Measurements from ENCODE around the gene GNAS. TPM values are rescaled to one million over a fixed set of nuclear protein-coding genes. Genes with fewer than 3 reads are reported as not detected.

Gene GNAS
- total and polyA plus RNA-seq, 10 donors: 722 to 854 (median 770) TPM

DNA sequence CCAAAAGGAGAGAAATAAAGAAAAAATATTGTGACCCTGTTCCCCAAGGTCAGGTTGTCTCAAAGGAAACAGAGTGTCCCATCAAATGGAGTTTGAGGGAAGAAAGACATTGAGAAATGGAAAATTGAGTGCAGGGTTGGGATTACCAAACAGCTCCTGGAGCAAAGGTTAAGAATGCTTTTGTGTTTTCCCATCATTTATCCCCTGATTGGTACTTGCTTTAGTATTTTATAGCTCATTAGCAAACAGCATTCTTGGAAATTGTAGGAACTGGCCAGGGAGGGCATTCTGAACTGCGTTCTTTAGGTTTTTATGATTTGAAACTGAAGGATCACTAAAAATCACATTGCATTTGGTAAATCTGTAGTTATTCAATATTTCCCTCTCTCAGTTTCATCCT lies 69.5 kb downstream of the GNAS start:
- WGBS, 5 donors: 83 to 93% (median 83%) methylated on average over 1 of the region's 1 CpG
- no peak for DNase-seq
- TF ChIP-seq CTCF (IDR thresholded peaks at IDR 0.05 in 8 of 11, conservative IDR thresholded peaks at IDR 0.05 in 3 of 11): no peak
- TF ChIP-seq POLR2AphosphoS5 (IDR thresholded peaks at IDR 0.05): no peak
- TF ChIP-seq POLR2A (IDR thresholded peaks at IDR 0.05): no peak
- no peaks in the 10 kb centered on the region for H3K36me3 ChIP-seq
- no peaks in the 10 kb centered on the region for H3K4me1 ChIP-seq
- H3K27ac ChIP-seq: no peak overlapping the region
- H3K27me3 ChIP-seq (replicated peaks in 1 of 7): no peaks in the 10 kb centered on the region
- intact Hi-C loops (cut with DNase I; ENCODE audit: low total_unique reads): no loop called here
- no peak overlapping the region for H3K4me3 ChIP-seq
- H3K9me3 ChIP-seq: no peaks in the 10 kb centered on the region

DNA sequence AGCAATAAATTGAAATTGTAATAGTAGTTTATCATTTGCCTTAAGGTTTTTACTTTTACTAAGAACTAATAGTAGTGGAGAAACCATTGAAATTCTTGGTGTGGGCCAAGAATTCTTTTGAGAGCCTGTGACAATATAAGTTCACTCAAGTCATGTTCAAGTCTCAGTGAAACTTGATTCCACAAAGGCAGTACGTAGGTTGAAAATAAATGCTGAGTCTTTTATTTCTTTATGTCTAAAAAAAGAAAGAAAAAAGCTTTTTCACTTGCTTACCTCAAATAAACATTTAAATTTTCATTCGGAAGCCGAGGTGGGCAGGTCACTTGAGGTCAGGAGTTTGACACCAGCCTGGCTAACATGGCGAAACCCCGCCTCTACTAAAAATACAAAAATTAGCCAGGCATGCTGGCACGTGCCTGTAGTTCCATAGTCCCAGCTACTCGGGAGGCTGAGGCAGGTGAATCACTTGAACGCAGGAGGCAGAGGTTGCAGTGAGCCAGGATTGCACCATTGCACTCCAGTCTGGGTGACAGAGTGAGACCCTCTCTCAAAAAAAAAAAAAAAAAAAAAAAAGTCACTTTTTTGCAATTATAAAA lies 70.7 kb downstream of the GNAS start:
- Histone ChIP-seq H3K36me3 (no peaks in the 10 kb centered on the region), H3K4me3 (no peak overlapping the region), H3K27me3 (replicated peaks in 1 of 7) (no peaks in the 10 kb centered on the region), H3K27ac (no peak overlapping the region), H3K9me3 (no peaks in the 10 kb centered on the region), H3K4me1 (no peaks in the 10 kb centered on the region)
- no peak for DNase-seq
- TF ChIP-seq POLR2A (IDR thresholded peaks at IDR 0.05): no peak
- no peak for TF ChIP-seq POLR2AphosphoS5 (IDR thresholded peaks at IDR 0.05)
- no peak for TF ChIP-seq CTCF (IDR thresholded peaks at IDR 0.05 in 8 of 11, conservative IDR thresholded peaks at IDR 0.05 in 3 of 11)
- 81 to 88% (median 88%) methylated on average over 8 of the region's 8 CpGs for WGBS, 5 donors
- intact Hi-C loops (cut with DNase I; ENCODE audit: low total_unique reads): no loop called here

GRCh38 chr20:58926802-58927489 lies 74.4 kb downstream of the GNAS start:
- Histone ChIP-seq H3K27me3 (replicated peaks in 1 of 7) (no peaks in the 10 kb centered on the region), H3K4me3 (no peak overlapping the region), H3K4me1 (no peaks in the 10 kb centered on the region), H3K36me3 (no peaks in the 10 kb centered on the region), H3K27ac (no peak overlapping the region), H3K9me3 (no peaks in the 10 kb centered on the region)
- intact Hi-C loops (cut with DNase I; ENCODE audit: low total_unique reads): no loop called here
- WGBS, 5 donors: 92 to 96% (median 92%) methylated on average over 10 of the region's 10 CpGs
- TF ChIP-seq CTCF (IDR thresholded peaks at IDR 0.05 in 8 of 11, conservative IDR thresholded peaks at IDR 0.05 in 3 of 11) (no peak), POLR2AphosphoS5 (IDR thresholded peaks at IDR 0.05) (no peak), POLR2A (IDR thresholded peaks at IDR 0.05) (no peak)
- no peak for DNase-seq

DNA sequence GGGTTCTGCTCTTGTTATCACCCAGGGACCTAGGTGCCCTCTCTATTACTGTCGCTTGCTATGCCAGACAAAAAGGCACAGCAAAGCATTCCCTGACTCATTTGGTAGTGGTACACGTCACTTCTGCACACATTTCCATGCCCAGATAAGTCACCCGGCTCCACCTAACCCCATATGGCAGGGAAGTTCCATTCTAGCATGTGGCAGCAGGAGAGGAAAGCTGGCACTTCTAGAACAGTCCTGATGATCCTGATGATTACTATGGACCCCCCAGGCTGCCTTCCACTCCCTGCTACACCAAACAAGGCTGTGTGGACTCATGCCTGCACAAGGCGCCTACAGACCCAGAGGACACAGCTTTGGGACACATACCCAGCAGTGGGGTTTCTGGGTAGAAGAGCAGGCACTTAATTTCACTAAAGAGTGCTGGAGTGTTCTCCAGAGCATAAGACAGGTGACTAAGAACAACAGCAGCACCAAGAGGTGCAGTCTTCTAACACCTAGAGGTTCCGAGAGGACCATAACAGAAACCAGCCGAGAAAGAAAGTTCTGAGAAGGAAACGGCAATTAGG lies 75.1 kb downstream of the GNAS start:
- Histone ChIP-seq H3K9me3 (no peaks in the 10 kb centered on the region), H3K36me3 (no peaks in the 10 kb centered on the region), H3K4me3 (no peak overlapping the region), H3K4me1 (no peaks in the 10 kb centered on the region), H3K27me3 (replicated peaks in 1 of 7) (no peaks in the 10 kb centered on the region), H3K27ac (no peak overlapping the region)
- TF ChIP-seq CTCF (IDR thresholded peaks at IDR 0.05 in 8 of 11, conservative IDR thresholded peaks at IDR 0.05 in 3 of 11) (no peak), POLR2AphosphoS5 (IDR thresholded peaks at IDR 0.05) (no peak), POLR2A (IDR thresholded peaks at IDR 0.05) (no peak)
- intact Hi-C loops (cut with DNase I; ENCODE audit: low total_unique reads): no loop called here
- 92 to 95% (median 92%) methylated on average over 6 to 7 of the region's 7 CpGs for WGBS, 5 donors
- DNase-seq: no peak
